Panc1 (cell line): Measurements from ENCODE around the gene KCNN3. TPM values are rescaled to one million over a fixed set of nuclear protein-coding genes. Genes with fewer than 3 reads are reported as not detected.

ENCODE experiments used
- ATAC-seq: fragments of 200-7000 bp; cut with Tn5 transposase; 2 replicates; pipeline ENCODE4 v1.9.1; 2020; ENCODE audit warnings: mild to moderate bottlenecking, moderate library complexity
- BruUV-seq: library from RNA; stranded (reverse); fragments of 400-500 nt; replicated peaks from 2 replicates; lab custom pipeline; 2021; lab: Mats Ljungman, UMichigan
- CTCF ChIA-PET: fragments of 300-600 bp; sonication (Branson Sonifier 250); formaldehyde crosslinking; loops from one replicate; lab custom pipeline; 2022; ENCODE audit warnings: antibody characterized with exemption; lab: Charles Lee
- POLR2A ChIA-PET: fragments of 300-600 bp; sonication (Branson Sonifier 250); formaldehyde crosslinking; loops from one replicate; lab custom pipeline; 2022; ENCODE audit warnings: antibody characterized with exemption; lab: Charles Lee
- DNase-seq: peaks from one replicate; pipeline ENCODE4 v3.0.0-alpha.2; 2010; ENCODE audit warnings: low read depth, low spot score
- H3K27ac ChIP-seq: 2 replicates; pipeline ENCODE4 v1.5.1; 2011; ENCODE audit warnings: mild to moderate bottlenecking, low read length, inconsistent platforms
- H3K27me3 ChIP-seq: fragments of 200-500 bp; sonication (Bioruptor generic); 2 replicates; pipeline ENCODE4 v1.6.0; 2014; ENCODE audit warnings: low read length, inconsistent platforms; ENCODE audit not compliant: control insufficient read depth, insufficient read depth
- H3K36me3 ChIP-seq: fragments of 200-500 bp; sonication (Bioruptor generic); 2 replicates; pipeline ENCODE4 v1.5.1; 2014; ENCODE audit warnings: inconsistent platforms, mild to moderate bottlenecking, low read length, moderate library complexity; ENCODE audit not compliant: control insufficient read depth, insufficient read depth
- H3K4me1 ChIP-seq: 2 replicates; pipeline ENCODE4 v1.5.1; 2011; ENCODE audit warnings: inconsistent platforms, mild to moderate bottlenecking, low read length, moderate library complexity; ENCODE audit not compliant: control insufficient read depth, insufficient read depth
- H3K4me3 ChIP-seq, 2 experiments: 2 replicates each; pipeline ENCODE4 v1.5.1; 2011 to 2012; ENCODE audit warnings: low read depth in 2 of 2, low read length in 2 of 2, mild to moderate bottlenecking in 2 of 2, inconsistent platforms in 1 of 2, moderate library complexity in 1 of 2
- H3K9me3 ChIP-seq: fragments of 200-500 bp; sonication (Bioruptor generic); 2 replicates; pipeline ENCODE4 v1.5.1; 2014; ENCODE audit warnings: low read depth, mild to moderate bottlenecking, inconsistent platforms, low read length, moderate library complexity; ENCODE audit not compliant: control insufficient read depth, insufficient read depth
- CTCF ChIP-seq: fragments of 450-650 bp; IDR thresholded peaks from 2 replicates; pipeline ENCODE4 v1.5.1; 2017; ENCODE audit warnings: mild to moderate bottlenecking
- POLR2AphosphoS5 ChIP-seq: IDR thresholded peaks from 2 replicates; pipeline ENCODE4 v1.6.1; 2012; ENCODE audit warnings: mild to moderate bottlenecking, low read depth, low read length, moderate library complexity
- SIN3A ChIP-seq: IDR thresholded peaks from 2 replicates; pipeline ENCODE4 v1.6.1; 2012; ENCODE audit warnings: low read depth, mild to moderate bottlenecking, low read length, moderate library complexity, borderline replicate concordance; ENCODE audit not compliant: insufficient read depth
- TCF7L2 ChIP-seq: IDR thresholded peaks from 2 replicates; pipeline ENCODE4 v1.6.1; 2011; ENCODE audit warnings: mild to moderate bottlenecking, low read depth, low read length, inconsistent platforms
- in situ Hi-C: cut with HindIII; loops from 2 replicates; pipeline ENCODE4 v1.10.0; 2016; ENCODE audit warnings: low sequenced_read_pairs, low pct_unique_long_range_greater_than_20kb
- intact Hi-C: fragments of 100-400 bp; cut with micrococcal nuclease; formaldehyde crosslinking; loops from one replicate; pipeline ENCODE4 v1.10.0; 2022; ENCODE audit not compliant: unreplicated experiment
- total RNA-seq: library from RNA; stranded (reverse); gene quantifications from one replicate; pipeline ENCODE4 v1.2.1, GENCODE V29; 2021; ENCODE audit not compliant: unreplicated experiment
- TF ChIP-seq, protein P1 (sequence below), 2 experiments: IDR thresholded peaks; 2 replicates each; pipeline ENCODE4 v1.6.1; 2011 to 2012; ENCODE audit warnings: low read depth in 2 of 2, control low read depth in 1 of 2, low read length in 1 of 2, mild to moderate bottlenecking in 1 of 2, moderate library complexity in 1 of 2; ENCODE audit not compliant: insufficient read depth in 1 of 2

KCNN3 gene
- total RNA-seq, 1 experiment from 2014 or later = 0.05 TPM

- H3K4me1 ChIP-seq = no peaks in the 10 kb centered on the region
Measured at GRCh38 chr1:154747740-154748404, 122.2 kb downstream of the KCNN3 start.

GRCh38 chr1:154747380-154747739 lies 122.7 kb downstream of the KCNN3 start:
- ATAC-seq = no peak
- in situ Hi-C loops = no loop called here
- DNase-seq = no peak
- CTCF ChIA-PET = no interaction called here
- no peaks in the 10 kb centered on the region for H3K4me1 ChIP-seq
- intact Hi-C loops = loop anchor here (5.0 kb wide), 1 partner anchor 80 kb away; no protein-coding TSS in a partner anchor
- H3K4me3 ChIP-seq = no peak overlapping the region
- no peaks in the 10 kb centered on the region for H3K36me3 ChIP-seq
- no peak for TF ChIP-seq CTCF
- no peak for TF ChIP-seq SIN3A
- TF ChIP-seq, protein P1, sequence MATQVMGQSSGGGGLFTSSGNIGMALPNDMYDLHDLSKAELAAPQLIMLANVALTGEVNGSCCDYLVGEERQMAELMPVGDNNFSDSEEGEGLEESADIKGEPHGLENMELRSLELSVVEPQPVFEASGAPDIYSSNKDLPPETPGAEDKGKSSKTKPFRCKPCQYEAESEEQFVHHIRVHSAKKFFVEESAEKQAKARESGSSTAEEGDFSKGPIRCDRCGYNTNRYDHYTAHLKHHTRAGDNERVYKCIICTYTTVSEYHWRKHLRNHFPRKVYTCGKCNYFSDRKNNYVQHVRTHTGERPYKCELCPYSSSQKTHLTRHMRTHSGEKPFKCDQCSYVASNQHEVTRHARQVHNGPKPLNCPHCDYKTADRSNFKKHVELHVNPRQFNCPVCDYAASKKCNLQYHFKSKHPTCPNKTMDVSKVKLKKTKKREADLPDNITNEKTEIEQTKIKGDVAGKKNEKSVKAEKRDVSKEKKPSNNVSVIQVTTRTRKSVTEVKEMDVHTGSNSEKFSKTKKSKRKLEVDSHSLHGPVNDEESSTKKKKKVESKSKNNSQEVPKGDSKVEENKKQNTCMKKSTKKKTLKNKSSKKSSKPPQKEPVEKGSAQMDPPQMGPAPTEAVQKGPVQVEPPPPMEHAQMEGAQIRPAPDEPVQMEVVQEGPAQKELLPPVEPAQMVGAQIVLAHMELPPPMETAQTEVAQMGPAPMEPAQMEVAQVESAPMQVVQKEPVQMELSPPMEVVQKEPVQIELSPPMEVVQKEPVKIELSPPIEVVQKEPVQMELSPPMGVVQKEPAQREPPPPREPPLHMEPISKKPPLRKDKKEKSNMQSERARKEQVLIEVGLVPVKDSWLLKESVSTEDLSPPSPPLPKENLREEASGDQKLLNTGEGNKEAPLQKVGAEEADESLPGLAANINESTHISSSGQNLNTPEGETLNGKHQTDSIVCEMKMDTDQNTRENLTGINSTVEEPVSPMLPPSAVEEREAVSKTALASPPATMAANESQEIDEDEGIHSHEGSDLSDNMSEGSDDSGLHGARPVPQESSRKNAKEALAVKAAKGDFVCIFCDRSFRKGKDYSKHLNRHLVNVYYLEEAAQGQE (IDR thresholded peaks at IDR 0.05; ENCODE audit: insufficient read depth in 1 of 2, low read depth in 2 of 2, low read length in 1 of 2) = no peak
- no peak for TF ChIP-seq TCF7L2
- no peak for TF ChIP-seq POLR2AphosphoS5
- no peaks in the 10 kb centered on the region for H3K9me3 ChIP-seq
- BruUV-seq = no TSS peak
- H3K27ac ChIP-seq = no peak overlapping the region
- H3K27me3 ChIP-seq = peaks cover 9% of the 10 kb centered on the region
- POLR2A ChIA-PET = no interaction called here

More at GRCh38 chr1:154747740-154748404, 122.2 kb downstream of the KCNN3 start:
- Histone ChIP-seq H3K27ac (no peak overlapping the region), H3K27me3 (peaks cover 9% of the 10 kb centered on the region), H3K36me3 (no peaks in the 10 kb centered on the region), H3K4me3 (no peak overlapping the region), H3K9me3 (no peaks in the 10 kb centered on the region)
- no TSS peak for BruUV-seq
- no peak for DNase-seq
- intact Hi-C loops (loop anchor here (5.0 kb wide), 1 partner anchor 81 kb away; no protein-coding TSS in a partner anchor), in situ Hi-C loops (no loop called here)
- ATAC-seq = no peak
- ChIA-PET CTCF (no interaction called here), POLR2A (no interaction called here)
- TF ChIP-seq, protein P1 (IDR thresholded peaks at IDR 0.05; ENCODE audit: insufficient read depth in 1 of 2, low read depth in 2 of 2, low read length in 1 of 2) = no peak
- no peak for TF ChIP-seq SIN3A
- TF ChIP-seq CTCF = no peak
- no peak for TF ChIP-seq POLR2AphosphoS5
- no peak for TF ChIP-seq TCF7L2
